HG03354 (cell line): Measurements from ENCODE around the gene AKAIN1.

ENCODE experiments used
- ATAC-seq: cut with Tn5 transposase; IDR thresholded peaks from one replicate; pipeline ENCODE4 v1.9.1; 2021; ENCODE audit warnings: mild to moderate bottlenecking; ENCODE audit not compliant: unreplicated experiment, poor library complexity, severe bottlenecking

AKAIN1 gene

GRCh38 chr18:5197032-5197434 is at the start of gene AKAIN1:
Gene AKAIN1 (minus strand): TSS chr18:5197257. CDS start chr18:5197053, 204 bp downstream.
- ATAC-seq = no peak

GRCh38 chr18:5244941-5245340 is 47.9 kb upstream of the AKAIN1 start:
- ATAC-seq = no peak

GRCh38 chr18:5239447-5239846 is 42.4 kb upstream of the AKAIN1 start:
- ATAC-seq = no peak

GRCh38 chr18:5238371-5238976 is 41.4 kb upstream of the AKAIN1 start:
- peak; percentile 54 for ATAC-seq

- ATAC-seq = peak; percentile 95
These were observed 40.8 kb upstream of the AKAIN1 start for GRCh38 chr18:5237723-5238370.

GRCh38 chr18:5237083-5237722 is 40.1 kb upstream of the AKAIN1 start:
- peak; percentile 40 for ATAC-seq

GRCh38 chr18:5214583-5215351 is 17.7 kb upstream of the AKAIN1 start:
- ATAC-seq = no peak

GRCh38 chr18:5207471-5208150 is 10.6 kb upstream of the AKAIN1 start:
- no peak for ATAC-seq

- ATAC-seq = no peak
These were observed 1.3 kb upstream of the AKAIN1 start for GRCh38 chr18:5198311-5198710.

- ATAC-seq = no peak
These were observed 404 bp upstream of the AKAIN1 start for GRCh38 chr18:5197461-5197860.

- no peak for ATAC-seq
These were observed 615 bp downstream of the AKAIN1 start for GRCh38 chr18:5196253-5197031.

GRCh38 chr18:5195656-5196055 is 1.4 kb downstream of the AKAIN1 start:
- no peak for ATAC-seq

GRCh38 chr18:5180254-5180653 is 16.8 kb downstream of the AKAIN1 start:
- no peak for ATAC-seq

GRCh38 chr18:5178519-5178918 is 18.5 kb downstream of the AKAIN1 start:
- no peak for ATAC-seq

GRCh38 chr18:5175378-5175777 is 21.7 kb downstream of the AKAIN1 start:
- peak; percentile 82 for ATAC-seq

GRCh38 chr18:5173646-5174045 is 23.4 kb downstream of the AKAIN1 start:
- ATAC-seq = no peak

- no peak for ATAC-seq
These were observed 23.8 kb downstream of the AKAIN1 start for GRCh38 chr18:5173236-5173635.

GRCh38 chr18:5167831-5168230 is 29.2 kb downstream of the AKAIN1 start:
- ATAC-seq = no peak

GRCh38 chr18:5166606-5167280 is 30.3 kb downstream of the AKAIN1 start:
- no peak for ATAC-seq
